GM12873 (cell line): ENCODE results near the gene DNAH8.
A peak's percentile ranks its signal among the peaks of the same experiment; 100 is the strongest.

ENCODE experiments used
- CTCF ChIP-seq: IDR thresholded peaks from 2 replicates; pipeline ENCODE4 v1.5.1; 2012; ENCODE audit warnings: low read depth, mild to moderate bottlenecking, moderate library complexity, low read length, control low read depth; ENCODE audit not compliant: insufficient read depth; ENCODE audit errors: missing control alignments

The DNAH8 gene

DNA sequence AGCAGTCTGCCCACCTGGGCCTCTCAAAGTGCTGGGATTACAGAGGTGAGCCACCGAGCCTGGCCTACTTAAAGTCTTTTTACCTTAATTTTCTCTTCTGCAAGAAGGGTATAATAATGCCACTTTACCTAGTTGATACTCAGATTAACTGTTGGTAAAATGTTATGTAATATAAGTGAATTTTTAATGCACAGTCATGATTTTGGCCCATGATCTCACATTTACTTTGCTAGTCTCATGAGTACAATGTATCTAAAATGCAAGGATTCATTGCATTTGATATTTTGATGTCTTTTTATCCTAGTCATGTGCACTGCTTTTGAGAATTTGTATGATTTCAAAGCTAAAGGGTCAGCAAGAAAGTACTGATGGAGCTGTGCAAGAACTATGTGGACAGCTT lies 13.1 kb downstream of the DNAH8 start:
- no peak for TF ChIP-seq CTCF

DNA sequence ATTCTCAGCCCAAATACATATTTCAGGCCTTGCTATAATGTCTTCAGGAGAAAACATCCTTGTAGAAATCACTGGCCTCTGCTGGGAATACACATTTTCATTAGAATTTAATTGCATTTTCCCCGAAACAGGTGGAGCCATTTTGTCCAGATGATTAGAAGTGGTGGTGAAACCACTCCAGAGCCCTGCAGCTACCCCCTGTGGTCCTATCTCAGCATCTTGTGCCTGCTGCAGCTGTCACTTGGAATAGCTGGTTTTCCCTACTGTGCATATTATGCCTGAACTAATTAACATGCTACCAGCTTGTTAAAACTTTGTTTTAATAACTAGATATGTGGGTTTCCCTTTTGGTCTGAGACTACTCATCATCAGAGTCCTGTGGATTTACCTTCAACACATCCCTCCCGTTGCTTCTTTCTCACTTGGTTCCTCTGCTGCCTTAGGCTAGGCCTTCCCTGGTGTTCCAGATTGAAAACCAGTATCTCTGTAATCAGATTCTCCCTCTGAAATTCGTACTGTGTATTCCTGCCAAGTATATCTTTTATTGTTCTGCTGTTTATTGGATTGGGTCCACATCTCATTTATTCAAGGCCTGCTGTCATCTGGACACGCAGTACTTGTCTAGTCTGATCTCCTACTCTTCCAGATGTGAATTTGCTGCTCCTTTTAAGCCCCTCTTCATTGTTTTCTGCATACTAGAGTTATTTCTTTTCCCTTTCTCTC lies 15.2 kb downstream of the DNAH8 start:
- no peak for TF ChIP-seq CTCF

DNA sequence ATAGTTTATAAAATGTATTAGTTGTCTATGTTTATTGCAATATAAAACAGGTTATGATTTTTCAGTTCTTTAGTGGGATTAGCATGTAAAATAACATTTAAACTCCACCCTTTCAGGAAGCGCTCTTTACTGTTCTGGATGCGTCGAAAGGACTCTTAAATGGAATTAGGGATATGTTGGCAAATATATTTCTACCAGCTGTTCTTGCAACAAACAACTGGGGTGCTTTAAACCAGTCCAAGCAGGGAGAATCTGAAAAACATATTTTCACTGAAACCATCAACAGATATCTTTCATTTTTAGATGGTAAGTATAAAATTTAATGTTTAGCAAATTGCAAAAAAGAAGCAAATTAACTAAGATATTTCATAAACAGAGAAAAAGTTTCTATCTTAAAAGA lies 21.8 kb downstream of the DNAH8 start:
- no peak for TF ChIP-seq CTCF

GRCh38 chr6:38738261-38738660 lies 23.1 kb downstream of the DNAH8 start:
- TF ChIP-seq CTCF = no peak

DNA sequence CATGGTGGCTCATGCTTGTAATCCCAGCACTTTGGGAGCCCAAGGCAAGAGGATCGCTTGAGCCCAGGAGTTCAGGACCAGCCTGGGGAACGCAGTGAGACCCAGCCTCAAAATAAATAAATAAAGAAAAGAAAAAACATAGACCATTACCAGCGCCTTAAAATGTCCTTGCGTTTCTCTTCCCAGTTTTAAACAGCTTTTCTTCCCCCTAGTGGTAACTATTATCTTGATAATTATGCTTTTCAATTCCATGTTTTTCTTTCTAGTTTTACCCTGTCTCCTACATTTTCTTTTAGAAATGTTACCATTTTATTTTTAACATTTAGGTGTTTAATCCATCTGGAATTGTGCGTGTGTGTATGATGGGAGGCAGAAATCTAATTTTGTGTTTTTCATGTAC lies 24.4 kb downstream of the DNAH8 start:
- TF ChIP-seq CTCF = peak; percentile 20

DNA sequence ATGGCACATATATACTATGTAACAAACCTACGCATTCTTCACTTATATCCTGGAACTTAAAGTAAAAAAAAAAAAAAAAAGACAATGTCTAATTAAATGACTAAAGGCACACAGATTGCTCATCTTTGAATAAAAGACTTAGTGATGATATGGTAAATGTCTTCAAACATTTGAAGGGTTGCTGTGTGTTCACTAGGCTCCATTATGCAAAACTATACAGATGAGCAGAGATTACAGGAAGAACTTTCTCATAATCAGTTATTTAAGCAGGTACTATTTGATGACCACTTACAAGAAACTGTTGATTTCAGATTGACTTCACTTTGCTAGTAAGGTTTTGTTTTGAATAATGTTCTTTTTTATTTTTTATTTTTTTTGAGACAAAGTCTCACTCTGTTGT lies 34.4 kb downstream of the DNAH8 start:
- no peak for TF ChIP-seq CTCF

DNA sequence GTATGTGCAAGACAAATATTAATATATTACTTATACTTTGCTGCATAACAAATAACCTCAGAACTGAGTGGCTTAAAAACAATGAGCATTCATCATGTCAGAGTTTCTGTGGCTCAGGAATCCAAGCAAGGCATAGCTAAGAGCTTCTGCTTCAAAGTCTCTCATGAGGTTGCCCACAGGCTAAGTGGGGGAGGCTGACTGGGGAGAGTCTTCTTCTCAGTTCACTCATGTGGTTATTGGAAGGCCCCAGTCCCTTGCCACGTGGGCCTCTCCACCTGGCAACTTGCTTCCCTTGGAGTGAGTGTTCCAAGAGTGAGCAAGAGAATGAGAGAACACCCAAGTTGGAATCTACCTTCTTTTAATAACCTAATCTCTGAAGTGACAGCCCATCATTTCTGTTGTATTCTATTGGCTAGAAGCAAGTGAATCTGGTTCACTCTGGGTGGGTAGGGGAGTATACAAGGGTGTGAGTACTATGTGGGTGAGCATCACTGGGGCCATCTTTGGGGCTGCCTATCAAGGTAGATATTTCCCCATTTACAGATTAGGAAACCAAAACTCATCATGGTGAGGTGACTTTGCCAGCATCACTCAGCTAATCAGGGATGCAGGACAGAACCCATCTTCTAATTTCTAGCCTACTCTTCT lies 36.0 kb downstream of the DNAH8 start:
- TF ChIP-seq CTCF = no peak
